HG02759 (cell line): Measurements from ENCODE around the gene RNF20.
A peak's percentile ranks its signal among the peaks of the same experiment; 100 is the strongest.
"Not testable (repeated sequence)": the region's sequence is repeated elsewhere in the genome, so short reads cannot be mapped to it uniquely, and the experiment has no call there.

Source experiments
- ATAC-seq: cut with Tn5 transposase; IDR thresholded peaks from one replicate; pipeline ENCODE4 v1.9.1; 2021; ENCODE audit warnings: mild to moderate bottlenecking, moderate library complexity; ENCODE audit not compliant: unreplicated experiment

RNF20 gene

GRCh38 chr9:101533334-101534204 is at the start of gene RNF20:
Gene RNF20, plus strand, starts transcription at chr9:101533853. Its CDS starts 1,571 bp downstream, at chr9:101535424.
- ATAC-seq: peak; percentile 97

GRCh38 chr9:101484046-101484445 is 49.6 kb upstream of the RNF20 start:
- no peak for ATAC-seq

GRCh38 chr9:101485924-101486692 is 47.5 kb upstream of the RNF20 start:
- ATAC-seq: peak; percentile 27

- peak; percentile 47 for ATAC-seq
These were observed 46.8 kb upstream of the RNF20 start for GRCh38 chr9:101486693-101487442.

GRCh38 chr9:101487443-101487840 is 46.2 kb upstream of the RNF20 start:
- ATAC-seq: no peak

GRCh38 chr9:101495810-101496209 is 37.8 kb upstream of the RNF20 start:
- ATAC-seq: no peak

GRCh38 chr9:101498323-101498722 is 35.3 kb upstream of the RNF20 start:
- no peak for ATAC-seq

- no peak for ATAC-seq
These were observed 29.5 kb upstream of the RNF20 start for GRCh38 chr9:101504188-101504587.

- no peak for ATAC-seq
These were observed 25.4 kb upstream of the RNF20 start for GRCh38 chr9:101508211-101508610.

GRCh38 chr9:101509572-101509971 is 24.1 kb upstream of the RNF20 start:
- ATAC-seq: no peak

- ATAC-seq: no peak
These were observed 23.2 kb upstream of the RNF20 start for GRCh38 chr9:101510459-101510858.

- no peak for ATAC-seq
These were observed 22.6 kb upstream of the RNF20 start for GRCh38 chr9:101511009-101511408.

GRCh38 chr9:101512116-101512515 is 21.5 kb upstream of the RNF20 start:
- ATAC-seq: no peak

- ATAC-seq: no peak
These were observed 20.3 kb upstream of the RNF20 start for GRCh38 chr9:101513351-101513750.

- no peak for ATAC-seq
These were observed 19.6 kb upstream of the RNF20 start for GRCh38 chr9:101514071-101514470.

- ATAC-seq: no peak
These were observed 17.0 kb upstream of the RNF20 start for GRCh38 chr9:101516655-101517054.

GRCh38 chr9:101518489-101518888 is 15.2 kb upstream of the RNF20 start:
- ATAC-seq: not testable (repeated sequence)

GRCh38 chr9:101524371-101524770 is 9.3 kb upstream of the RNF20 start:
- ATAC-seq: no peak

- no peak for ATAC-seq
These were observed 6.6 kb upstream of the RNF20 start for GRCh38 chr9:101527066-101527465.

- no peak for ATAC-seq
These were observed 5.6 kb upstream of the RNF20 start for GRCh38 chr9:101528015-101528414.

GRCh38 chr9:101530076-101530711 is 3.5 kb upstream of the RNF20 start:
- peak; percentile 41 for ATAC-seq
